HG03571 (cell line): ENCODE results near the gene FPR1.
"Not testable (repeated sequence)": the region's sequence is repeated elsewhere in the genome, so short reads cannot be mapped to it uniquely, and the experiment has no call there.

Source experiments
- ATAC-seq: cut with Tn5 transposase; IDR thresholded peaks from one replicate; pipeline ENCODE4 v1.9.1; 2021; ENCODE audit not compliant: unreplicated experiment

The FPR1 gene

DNA sequence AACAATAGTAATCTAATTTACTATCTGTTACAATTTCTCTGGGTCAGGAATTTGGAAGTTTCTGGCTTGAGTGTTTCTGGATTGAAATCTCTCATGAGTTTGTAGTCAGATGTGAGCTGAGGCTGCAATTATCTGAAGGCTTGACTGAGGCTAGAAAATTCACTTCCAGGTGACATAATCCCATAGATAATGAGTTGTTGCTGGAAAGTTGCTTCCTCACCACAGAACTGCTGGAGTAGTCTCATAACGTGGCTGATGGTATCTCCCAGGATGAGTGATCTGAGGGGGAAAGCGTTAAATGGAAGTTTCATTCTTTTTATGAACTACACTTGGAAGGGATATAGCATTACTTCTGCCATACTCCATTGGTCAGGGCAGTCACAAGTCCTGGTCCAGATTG is 28.0 kb upstream of the FPR1 start:
- ATAC-seq = no peak

- ATAC-seq = no peak
Observed at GRCh38 chr19:51779181-51779580, 27.5 kb upstream of the FPR1 start.

DNA sequence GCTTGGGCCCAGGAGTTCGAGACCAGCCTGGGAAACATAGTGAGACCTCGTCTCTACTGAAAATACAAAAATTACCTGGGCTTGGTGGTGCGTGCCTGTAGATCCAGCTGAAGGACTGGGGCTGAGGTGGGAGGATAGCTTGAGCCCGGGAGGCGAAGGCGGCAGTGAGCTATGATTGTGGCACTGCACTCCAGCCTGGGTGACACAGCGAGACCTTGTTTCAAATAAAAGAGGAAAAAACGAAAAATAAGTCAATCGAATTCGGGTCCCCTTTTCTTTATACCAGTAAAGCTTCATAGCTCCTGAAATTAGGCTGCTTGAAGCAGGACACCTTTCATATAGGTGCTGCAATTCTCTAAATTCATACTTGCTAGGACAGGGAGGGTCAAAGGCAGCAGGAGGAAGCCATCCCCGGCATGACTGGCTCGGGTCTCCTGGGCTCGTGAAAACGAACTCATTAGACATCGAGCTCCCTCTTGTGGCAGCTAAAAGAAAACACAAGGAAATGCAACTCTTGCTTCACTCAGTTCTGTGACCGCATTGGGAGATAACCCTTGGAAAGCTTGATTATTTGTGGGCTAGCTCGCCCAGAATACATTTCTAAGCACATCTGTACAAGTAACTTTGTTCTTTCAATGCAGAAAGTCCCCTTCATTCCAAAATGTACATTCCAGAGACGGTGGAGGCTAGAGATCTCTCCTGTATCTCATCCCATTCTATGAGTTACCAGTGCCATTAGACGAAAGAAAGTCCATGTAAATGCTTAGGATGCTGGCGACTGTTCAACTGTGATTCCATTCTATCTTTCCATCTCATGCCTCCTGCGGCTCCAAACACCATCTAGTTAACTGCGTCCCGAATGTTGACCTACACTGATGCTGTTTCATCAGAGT is 26.1 kb upstream of the FPR1 start:
- ATAC-seq = no peak

DNA sequence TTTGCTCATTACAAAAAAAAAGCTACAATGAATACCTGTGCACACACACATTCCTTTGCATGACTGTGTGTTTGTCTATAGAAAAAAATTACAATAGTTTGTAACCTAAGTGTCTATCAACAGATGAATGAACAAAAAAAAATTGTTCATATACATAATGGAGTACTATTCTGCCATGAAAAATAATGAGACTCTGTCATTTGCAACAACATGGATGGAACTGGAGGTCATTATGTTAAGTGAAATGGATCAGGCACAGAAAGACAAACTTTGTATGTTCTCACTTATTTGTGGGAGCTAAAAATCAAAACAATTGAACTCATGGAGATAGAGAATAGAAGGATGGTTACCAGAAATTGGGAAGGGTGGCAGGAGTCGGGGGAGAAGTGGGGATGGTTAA is 24.9 kb upstream of the FPR1 start:
- ATAC-seq = not testable (repeated sequence)

GRCh38 chr19:51772977-51773376 is 21.3 kb upstream of the FPR1 start:
- no peak for ATAC-seq

- no peak for ATAC-seq
Observed at GRCh38 chr19:51771376-51772130, 19.9 kb upstream of the FPR1 start.

DNA sequence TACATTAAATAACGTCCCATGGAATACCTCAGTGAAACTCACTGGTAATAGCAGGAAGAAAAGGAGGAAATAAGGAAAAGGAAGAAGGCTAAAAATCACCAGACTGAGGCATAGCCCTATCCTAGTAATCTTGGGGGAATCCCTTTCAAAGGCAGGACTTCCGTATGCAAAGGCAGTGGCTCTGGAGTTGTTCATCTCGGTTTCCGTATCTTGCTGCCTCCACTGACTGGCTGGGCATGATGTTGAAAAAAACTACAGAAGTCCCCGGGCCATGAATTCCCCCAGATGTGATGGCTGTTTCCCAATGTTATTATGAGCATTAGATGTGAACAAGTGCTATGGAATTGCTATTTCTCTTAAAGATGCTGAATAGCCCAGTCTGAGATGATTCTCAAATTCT is 14.8 kb upstream of the FPR1 start:
- no peak for ATAC-seq

GRCh38 chr19:51765086-51765485 is 13.4 kb upstream of the FPR1 start:
- no peak for ATAC-seq

DNA sequence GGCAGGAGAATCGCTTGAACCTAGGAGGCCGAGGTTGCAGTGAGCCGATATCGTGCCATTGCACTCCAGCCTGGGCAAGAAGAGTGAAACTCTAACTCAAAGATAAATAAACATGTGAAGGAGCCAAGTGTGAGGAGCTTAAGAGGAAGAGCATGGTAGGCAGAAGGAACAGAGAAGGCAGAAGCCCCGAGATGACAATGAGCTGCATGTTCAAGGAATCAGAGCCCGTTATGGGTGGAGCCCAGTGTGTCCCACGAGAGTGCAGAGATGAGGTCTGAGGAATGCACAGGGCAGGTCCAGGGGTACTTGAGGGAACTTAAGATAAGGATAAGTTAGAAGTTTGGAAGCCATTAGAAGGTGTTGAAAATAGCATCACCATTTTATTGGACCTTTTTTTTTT is 10.0 kb upstream of the FPR1 start:
- ATAC-seq = no peak

DNA sequence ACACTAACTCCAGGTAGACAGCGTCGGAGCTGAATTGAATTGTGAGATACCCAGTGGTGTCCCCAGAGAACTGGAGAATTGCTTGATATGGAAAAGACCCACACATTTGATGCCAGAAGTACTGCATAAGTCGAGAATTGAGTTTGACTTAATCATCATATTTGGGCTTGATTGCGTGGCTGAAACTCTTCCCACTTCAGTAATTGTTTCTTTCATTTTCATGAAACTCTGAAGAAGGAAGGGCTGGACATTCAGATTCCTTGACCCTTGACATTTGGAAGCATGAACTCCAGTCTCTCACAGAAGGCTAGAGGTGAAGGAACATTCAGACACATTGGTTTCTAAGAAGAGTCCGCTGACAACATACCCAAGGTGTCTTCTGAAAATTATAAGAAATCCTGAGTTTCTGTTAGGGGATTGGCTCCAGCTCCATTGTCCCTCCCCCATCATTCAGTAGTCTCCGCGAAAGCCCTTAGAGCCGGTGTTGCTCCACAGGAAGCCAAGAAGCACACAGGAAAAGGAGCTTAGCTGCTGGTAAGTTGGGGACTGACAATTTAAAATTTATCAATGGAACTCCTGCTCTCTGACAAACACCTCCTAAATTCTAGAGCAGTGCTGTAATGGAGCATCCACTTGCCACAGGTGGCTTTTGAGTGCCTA is 9.1 kb upstream of the FPR1 start, which contains the start of gene FPR2:
TSS of gene FPR2 (plus strand) at position 484 of the 660 bp plus-strand sequence. CDS start 7,479 bp downstream, outside the sequence.
- no peak for ATAC-seq

- no peak for ATAC-seq
Observed at GRCh38 chr19:51755571-51755970, 3.9 kb upstream of the FPR1 start.

DNA sequence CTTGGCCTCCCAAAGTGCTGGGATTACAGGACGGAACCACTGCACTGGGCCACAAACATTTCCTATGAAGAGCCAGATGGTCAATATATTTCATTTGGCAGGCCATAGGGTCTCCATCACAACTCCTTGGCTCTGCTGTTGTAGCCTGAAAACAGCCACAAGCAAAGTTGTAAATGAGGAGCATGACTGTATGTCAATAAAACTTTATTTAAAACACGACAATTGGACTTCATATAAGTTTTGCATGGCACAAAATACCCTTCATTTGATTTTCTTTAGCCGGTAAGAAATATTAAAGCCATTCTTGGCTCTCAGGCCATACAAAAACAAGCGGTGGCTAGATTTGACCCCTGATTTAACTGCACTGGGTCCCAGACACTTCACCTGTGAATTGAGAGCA is 3.1 kb upstream of the FPR1 start:
- no peak for ATAC-seq

GRCh38 chr19:51754109-51754508 is 2.4 kb upstream of the FPR1 start:
- ATAC-seq = no peak

DNA sequence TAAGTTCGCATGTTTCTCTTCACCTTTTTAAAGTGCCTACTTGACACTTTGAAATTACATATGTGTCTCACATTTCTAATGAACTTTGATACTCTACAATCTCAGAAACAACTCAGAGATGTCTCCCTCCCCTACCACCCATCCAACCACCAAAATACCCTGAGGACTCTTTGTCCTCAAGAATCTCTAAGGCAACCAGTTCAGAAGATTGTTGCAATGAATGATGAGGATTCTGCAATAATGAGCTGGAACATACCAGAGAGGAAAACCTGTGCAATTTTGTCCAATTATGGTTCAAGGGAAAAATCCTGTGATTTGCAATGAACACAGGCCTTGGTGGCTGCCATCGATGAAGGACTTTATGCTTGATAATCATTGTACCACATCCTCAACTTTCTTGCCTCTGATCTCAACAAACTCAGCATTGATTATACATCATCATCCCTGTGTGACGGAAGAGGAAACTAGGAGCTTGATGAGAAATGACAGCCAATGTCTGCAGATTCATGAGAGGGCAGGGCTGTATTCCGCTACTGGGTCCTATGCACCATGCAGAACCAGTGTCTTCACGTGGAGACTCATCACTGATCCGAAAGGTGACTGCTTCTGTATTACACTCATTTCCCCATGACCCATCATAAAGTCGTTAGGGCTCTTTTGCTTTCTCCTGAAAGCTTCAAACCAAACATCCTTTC is 1.1 kb downstream of the FPR1 start:
- no peak for ATAC-seq

DNA sequence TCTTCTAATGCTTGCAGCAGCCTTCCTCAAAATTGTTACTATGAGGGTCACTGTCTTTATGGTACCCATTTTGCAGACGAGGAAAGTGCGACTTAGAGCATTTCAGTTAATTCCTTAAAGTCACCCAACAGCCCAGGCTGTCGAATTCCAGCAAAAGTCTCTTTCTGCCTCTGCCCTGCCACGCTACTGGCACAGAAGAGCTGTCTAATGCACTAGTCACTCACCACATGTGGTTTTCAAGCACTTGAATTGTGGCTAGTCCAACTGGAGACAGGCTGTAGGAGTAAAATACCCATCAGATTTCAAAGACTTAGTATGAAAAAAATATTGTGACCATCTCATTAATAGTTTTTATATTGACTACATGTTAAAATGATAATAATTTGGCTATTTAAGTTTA is 1.7 kb downstream of the FPR1 start:
- ATAC-seq = no peak

- ATAC-seq = no peak
Observed at GRCh38 chr19:51746731-51747130, 4.9 kb downstream of the FPR1 start.

DNA sequence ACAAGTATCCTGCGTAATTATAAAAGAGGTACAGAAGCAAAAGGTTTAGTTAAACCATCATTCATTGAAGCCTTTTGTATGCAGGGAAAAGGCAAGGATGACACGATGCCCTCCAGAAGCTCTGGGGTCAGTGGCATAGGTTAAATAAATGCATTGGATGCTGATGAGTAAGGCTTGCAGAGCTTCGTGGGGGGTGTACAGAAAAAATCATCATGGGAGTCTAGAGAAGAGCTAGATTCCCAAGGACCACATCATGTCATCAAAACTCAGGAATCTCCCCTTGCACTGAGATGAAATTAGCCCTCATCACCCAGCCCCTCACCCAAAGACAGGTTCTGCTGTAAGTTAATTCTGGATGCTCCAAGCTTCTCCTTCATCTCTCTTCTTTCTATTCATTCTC is 8.3 kb downstream of the FPR1 start:
- no peak for ATAC-seq

GRCh38 chr19:51742789-51743188 is 8.9 kb downstream of the FPR1 start:
- no peak for ATAC-seq

- no peak for ATAC-seq
Observed at GRCh38 chr19:51740356-51740755, 11.3 kb downstream of the FPR1 start.

- no peak for ATAC-seq
Observed at GRCh38 chr19:51739466-51740213, 12.0 kb downstream of the FPR1 start.
